GM15510 (cell line): ENCODE measurements around the gene TNIK.

Experiments used
- POLR2A ChIP-seq: IDR thresholded peaks from 3 replicates; pipeline ENCODE4 v1.6.1; 2011; ENCODE audit warnings: borderline replicate concordance; ENCODE audit not compliant: insufficient read length; ENCODE audit errors: extremely low read depth

TNIK gene

DNA sequence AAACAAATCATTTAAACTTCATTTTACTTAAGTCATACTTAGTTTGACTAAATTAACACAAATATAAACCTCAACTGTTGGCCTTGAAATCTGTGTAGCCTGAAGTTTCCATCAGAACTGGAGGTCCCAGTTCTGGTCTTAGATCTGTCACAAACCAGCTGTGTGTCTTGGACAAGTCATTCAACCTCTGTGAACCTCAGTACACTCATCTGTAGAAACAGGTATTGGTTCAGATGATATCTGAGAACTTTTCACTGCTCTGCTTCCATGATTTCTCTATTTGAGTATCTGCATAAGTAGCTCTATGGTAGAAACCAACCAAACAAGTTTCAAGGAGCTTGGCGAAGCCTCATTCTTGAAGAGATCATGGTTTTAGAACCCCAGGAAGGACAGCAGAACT, 373.3 kb downstream of the TNIK start:
- TF ChIP-seq POLR2A: no peak

DNA sequence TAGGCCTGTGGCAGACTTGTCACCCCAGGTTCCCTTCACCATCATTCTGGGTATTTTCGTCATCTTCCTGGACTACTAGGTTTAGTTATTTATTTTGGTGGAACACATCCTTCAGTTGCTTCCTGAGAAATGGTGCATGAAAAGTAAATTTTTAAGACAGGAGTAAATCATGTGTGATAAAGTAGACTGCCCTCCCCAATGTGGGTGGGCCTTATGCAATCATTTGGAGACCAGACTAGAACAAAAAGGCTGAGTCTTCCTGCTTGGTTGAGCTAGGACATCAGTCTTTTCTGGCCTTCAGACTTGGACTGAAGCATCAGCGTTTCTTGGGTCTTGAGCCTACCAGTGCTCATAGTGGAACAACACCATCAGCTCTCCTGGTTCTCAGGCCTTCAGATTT, 382.9 kb downstream of the TNIK start:
- no peak for TF ChIP-seq POLR2A

DNA sequence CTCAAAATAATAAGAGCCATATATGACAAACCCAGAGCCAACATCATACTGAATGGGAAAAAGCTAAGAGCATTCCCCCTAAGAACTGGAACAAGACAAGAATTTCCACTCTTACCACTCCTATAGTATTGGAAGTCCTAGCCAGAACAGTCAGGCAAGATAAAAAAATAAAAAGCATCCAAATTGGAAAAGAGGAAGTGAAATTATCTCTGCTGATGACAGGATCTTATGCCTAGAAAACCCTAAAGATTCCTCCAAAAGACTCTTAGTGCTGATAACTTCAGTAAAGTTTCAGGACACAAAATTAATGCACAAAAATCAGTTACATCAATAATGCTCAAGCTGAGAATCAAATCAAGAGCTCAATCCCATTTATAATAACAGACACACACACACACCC, 387.8 kb downstream of the TNIK start:
- TF ChIP-seq POLR2A: no peak

DNA sequence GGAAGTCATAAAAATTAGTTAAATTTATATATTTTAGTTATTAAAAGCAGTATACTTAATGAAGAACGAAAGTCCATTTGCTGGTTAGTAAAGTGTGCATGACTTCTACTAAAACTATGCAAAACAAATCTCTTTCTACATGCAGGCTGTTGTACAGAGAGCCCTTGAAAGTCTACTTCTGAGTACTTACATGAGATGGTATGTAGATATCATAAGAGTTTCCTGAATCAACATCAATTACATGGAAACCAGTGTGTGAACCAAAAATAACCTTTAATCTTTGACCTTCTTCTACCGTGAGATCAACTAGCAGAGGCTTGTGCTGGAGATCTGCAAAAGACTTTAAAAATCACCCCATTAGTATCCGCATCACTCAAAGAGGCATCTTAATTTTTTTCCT, 391.5 kb downstream of the TNIK start:
- TF ChIP-seq POLR2A: no peak

DNA sequence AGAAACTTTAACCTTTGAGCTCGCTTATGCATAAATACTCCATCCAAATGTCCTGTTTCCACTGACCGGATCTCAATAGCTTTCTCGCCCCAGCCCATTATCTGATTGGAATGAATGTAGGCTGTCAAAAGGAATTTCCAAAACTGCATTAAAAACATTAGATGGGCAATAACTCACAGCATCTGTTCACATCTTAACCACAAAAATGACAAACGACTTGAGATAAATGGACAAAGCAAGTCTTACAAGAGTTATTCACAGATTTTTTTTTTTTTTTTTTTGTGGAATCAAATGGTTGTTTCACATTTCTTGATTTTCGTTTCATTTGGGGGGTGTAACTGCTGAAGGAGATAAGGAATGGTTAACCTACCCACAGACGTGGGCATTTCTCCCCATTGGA, 394.0 kb downstream of the TNIK start:
- no peak for TF ChIP-seq POLR2A

DNA sequence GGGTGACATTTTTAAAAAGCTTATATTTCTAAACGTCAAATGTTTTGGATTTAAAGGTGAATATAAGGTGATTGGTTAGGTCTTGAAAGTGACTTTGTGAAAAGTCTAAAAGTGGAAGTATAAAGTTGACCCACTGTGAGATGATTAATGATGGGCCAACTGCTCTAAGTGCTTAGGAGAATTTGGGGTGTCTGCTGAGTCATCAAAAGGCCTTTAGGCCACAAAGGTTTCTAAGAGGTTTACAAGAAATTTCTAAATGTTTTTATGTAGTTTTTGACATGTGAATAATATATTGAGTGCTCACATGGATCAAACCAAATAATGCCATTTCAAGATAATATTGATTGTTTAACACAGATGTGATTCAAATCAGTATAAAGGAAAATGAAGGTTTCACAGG, 394.5 kb downstream of the TNIK start:
- TF ChIP-seq POLR2A: no peak

DNA sequence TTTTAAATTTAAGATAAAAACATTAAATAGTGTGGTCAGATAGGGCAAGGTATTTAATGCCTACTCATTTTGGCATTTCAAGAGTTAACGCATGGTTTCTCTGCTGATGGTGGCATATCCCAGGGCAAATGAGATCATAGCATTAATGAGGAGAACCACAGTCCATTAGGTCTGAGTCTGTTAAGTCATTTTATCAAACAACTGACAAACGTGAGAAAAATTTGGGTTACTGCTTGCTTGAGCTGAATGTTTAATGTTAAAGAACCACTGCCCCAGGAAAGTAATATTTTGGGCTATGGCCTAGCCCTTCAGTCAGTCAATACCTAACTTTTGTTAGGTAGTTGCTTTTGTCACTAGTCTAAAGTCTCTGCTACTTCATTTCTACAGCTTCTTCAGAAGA, 395.7 kb downstream of the TNIK start:
- no peak for TF ChIP-seq POLR2A

DNA sequence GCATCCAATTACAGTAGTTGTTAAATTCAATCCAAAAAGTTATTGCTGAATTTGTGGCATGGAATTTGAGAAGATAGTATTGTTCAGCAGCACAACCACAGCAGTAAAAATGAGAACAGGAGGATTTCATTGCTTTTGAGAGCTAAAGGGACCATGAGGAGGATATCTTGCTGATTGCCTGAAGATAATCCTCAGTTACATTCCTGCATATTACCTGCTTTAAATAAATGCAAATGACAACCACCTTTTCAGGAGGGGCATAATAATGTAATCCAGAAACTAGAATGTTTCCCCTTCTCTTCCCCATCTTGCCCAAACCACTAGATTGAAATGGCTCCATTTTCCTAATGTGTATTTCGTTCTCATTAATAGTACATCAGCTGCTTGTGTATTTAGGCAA, 398.5 kb downstream of the TNIK start:
- no peak for TF ChIP-seq POLR2A

DNA sequence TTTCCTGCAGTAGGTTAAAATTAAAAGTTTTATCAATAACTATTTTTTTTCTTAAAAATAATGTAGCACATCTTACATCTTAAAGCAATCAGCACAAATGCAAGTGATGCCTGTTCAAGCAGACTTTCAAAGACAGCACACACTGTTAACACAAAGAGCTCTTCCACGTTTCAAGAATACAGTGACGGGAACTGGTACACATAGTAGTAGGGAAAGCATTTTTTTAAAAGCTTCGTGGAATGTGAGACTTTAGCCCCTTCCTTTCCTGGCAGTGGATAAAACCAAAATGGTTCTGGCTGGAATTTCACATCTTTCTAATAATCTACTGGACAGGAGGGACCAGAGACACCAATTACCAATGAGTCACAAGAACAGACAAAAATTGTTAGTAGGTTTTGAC, 400.2 kb downstream of the TNIK start:
- TF ChIP-seq POLR2A: no peak

DNA sequence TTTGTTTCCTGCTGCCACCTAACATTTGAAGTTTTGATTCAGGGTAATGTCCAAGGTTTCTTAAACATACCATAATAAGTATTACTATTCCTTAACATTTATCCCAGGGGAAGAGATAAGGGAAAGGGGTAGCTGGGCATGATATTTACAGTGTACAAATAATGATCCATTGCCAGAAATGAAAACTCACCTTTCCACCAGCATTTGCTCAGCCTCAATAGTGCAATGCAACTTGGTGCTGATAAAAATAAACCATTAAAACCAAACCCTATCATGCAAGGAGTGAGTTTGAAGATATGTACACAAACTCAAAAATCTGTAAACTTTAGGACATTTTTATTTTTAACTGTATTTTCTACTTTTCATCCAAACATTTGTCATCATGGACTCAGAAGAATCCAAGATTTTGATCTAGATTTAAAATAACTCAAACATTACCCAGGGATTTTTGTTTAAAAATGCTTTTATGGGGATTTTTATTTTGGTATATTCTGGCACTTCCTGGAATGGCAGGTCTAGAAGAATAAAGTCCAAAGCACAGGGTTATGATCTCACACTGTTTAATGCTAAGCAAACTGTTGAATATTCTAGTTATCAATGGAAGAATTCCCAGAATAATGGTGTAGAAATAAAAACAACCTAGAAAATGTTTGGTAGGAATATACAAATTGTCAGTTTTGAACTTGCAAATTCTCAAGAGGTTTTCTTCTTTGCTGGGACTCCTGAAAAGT, 401.2 kb downstream of the TNIK start:
- TF ChIP-seq POLR2A: no peak

DNA sequence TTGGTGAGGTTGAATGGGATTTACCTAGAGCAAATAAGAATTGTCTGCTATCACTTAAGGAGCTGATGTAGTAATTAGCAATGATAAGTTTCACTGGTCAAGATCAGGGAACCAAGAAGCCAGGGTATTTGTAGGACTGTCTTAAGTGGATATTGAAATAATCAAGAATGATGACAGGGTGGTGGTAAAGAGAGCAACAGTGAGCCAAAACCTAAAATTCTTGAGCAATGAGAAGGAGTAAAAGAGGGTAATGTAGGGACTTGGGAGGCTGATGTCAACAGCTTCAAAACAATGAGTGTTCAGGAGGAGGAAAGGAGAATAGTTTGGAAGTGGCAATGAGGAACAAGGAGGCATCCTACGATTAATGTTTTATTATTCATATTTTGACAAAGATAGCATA, 402.1 kb downstream of the TNIK start:
- no peak for TF ChIP-seq POLR2A

DNA sequence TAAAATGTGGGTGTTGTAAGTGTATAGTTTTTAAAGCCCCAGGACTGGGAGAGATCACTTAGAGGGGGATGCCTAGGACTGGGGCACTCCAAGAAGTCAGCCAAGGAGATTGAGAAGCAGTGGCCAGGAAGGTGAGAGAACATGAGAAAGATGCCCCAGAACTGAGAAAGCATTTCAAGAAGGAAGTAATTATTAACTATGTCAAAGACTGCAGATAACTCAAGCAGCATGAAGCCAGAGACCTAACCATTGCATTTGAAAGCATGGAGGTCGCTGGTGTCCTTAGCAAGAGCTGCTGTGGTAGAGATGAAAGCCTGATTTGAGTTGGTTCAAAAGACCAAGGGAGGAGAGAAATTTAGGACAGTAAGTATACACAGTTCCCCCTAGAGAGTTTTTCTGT, 403.1 kb downstream of the TNIK start:
- TF ChIP-seq POLR2A: no peak

DNA sequence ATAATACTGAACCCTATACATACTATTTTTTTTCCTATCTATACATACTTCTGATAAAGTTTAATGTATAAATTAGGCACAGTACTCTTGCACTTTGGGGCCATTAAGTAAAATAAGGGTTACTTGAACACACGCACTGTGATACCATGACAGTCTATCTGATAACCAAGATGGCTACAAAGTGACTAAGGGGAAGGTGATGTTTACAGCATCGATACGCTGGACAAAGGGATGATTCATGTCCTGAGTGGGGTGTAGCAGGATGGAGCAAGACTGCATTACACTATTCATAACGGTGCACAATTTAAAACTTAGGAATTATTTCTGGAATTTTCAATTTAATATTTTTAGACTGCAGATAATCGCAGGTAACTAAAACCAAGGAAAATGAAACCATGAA, 403.7 kb downstream of the TNIK start:
- no peak for TF ChIP-seq POLR2A

DNA sequence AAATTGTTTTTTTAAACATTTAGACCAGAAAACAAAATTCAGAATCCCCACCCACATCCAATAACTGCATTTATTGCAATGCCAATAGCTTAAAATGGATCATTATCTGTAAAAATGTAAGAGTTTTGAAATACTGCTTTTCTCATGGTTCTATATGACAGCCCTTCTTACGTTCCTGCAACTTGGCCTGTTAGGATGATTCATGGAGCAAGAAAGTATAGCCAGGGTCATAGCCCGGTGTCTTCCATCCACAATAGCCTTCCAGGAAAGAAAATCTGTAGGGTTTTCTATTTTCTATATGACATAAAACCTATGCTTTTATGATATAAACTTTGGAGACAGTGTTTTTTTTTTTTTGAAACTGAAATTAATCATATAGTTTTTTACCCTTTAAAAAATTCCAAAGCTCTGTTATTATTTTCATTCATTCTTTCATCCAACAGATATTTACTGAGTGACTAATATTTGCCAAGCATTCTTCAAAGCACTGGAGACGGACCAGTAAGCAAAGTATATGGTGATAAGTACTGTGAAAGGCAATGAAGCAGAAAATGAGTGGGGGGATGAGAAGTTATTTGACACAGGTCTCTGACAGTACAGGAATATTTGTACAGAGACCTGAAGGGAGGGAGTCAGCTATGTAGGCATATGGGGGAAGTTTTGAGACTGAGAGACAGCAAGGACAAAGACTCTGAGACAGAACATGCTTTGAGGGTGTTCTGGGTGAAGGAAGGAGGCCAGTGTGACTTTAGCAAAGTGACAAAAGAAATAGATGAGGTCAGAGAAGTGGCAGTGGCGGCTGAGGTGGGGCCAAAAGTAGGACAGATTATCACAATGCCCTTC, 404.6 kb downstream of the TNIK start:
- TF ChIP-seq POLR2A: no peak

DNA sequence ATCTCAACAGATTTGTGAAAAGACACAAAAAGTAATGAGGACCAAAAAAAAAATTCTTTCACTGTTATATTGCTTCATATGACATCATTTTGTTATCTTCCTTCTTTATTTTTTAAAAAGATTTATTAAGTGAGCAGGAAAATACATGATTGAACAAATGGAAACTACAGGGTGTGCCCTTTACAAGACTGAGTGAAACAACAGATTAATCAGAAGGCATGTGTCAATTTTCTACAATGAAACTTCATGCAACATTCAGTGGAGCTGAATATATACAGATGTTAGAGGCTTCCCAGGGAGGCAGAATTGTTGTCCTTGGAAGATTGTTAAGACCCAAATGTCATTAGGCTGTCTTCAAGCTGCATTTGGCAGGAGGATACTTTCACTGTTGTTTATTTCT, 405.3 kb downstream of the TNIK start:
- TF ChIP-seq POLR2A: no peak

DNA sequence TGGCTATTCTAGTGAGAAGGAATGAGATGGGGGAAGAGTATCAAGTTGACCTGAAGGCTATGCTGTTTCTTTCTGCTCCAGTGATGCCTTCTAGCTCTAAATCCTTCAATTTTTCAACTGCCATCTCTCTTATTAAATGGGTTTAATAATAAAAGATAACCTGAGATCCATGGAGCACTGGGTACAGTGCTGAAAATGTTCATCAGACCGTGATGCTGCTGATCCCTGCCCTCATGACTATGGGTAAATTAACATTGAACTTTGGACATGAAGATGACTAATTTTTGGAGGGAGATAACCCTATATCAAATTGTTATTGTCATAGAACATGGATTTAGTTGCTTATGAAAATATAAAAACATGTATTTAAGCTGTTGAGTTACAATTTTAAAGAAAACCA, 406.0 kb downstream of the TNIK start:
- no peak for TF ChIP-seq POLR2A
